Stimulated activated CD4-positive, alpha-beta T cell treated with anti-CD3 and anti-CD28 coated beads, Interleukin-12 subunit alpha, Interleukin-12 subunit beta, amount 100 ng/mL, for 4 hours (primary cell): ENCODE data around the gene FRMD6.
A peak's percentile ranks its signal among the peaks of the same experiment; 100 is the strongest.
"Not testable (repeated sequence)": the region's sequence is repeated elsewhere in the genome, so short reads cannot be mapped to it uniquely, and the experiment has no call there.

ENCODE experiments used
- DNase-seq: peaks from one replicate; pipeline ENCODE4 v3.0.0-alpha.2; 2020

The FRMD6 gene

GRCh38 chr14:51727526-51727925 lies 75.8 kb downstream of the FRMD6 start:
- DNase-seq, result no peak

- DNase-seq, result no peak
Measured at GRCh38 chr14:51730098-51730497, 78.4 kb downstream of the FRMD6 start.

- DNase-seq, result no peak
Measured at GRCh38 chr14:51730684-51731083, 79.0 kb downstream of the FRMD6 start.

- DNase-seq, result no peak
Measured at GRCh38 chr14:51732494-51733112, 80.9 kb downstream of the FRMD6 start.

GRCh38 chr14:51733147-51733546 lies 81.4 kb downstream of the FRMD6 start:
- no peak for DNase-seq

GRCh38 chr14:51735851-51736250 lies 84.1 kb downstream of the FRMD6 start:
- DNase-seq, result no peak

- no peak for DNase-seq
Measured at GRCh38 chr14:51738754-51739153, 87.0 kb downstream of the FRMD6 start.

GRCh38 chr14:51743588-51744000 lies 91.9 kb downstream of the FRMD6 start:
- DNase-seq, result no peak

- no peak for DNase-seq
Measured at GRCh38 chr14:51744372-51745130, 92.8 kb downstream of the FRMD6 start.

GRCh38 chr14:51746823-51747222 lies 95.1 kb downstream of the FRMD6 start:
- not testable (repeated sequence) for DNase-seq

GRCh38 chr14:51750542-51750941 lies 98.8 kb downstream of the FRMD6 start:
- DNase-seq, result no peak

- DNase-seq, result peak; percentile 14
Measured at GRCh38 chr14:51751611-51752345, 100.1 kb downstream of the FRMD6 start.

- DNase-seq, result not testable (repeated sequence)
Measured at GRCh38 chr14:51757756-51758155, 106.0 kb downstream of the FRMD6 start.

- DNase-seq, result no peak
Measured at GRCh38 chr14:51759950-51760349, 108.2 kb downstream of the FRMD6 start.

GRCh38 chr14:51765726-51766125 lies 114.0 kb downstream of the FRMD6 start:
- not testable (repeated sequence) for DNase-seq

GRCh38 chr14:51766586-51766985 lies 114.9 kb downstream of the FRMD6 start:
- not testable (repeated sequence) for DNase-seq

GRCh38 chr14:51769261-51769660 lies 117.6 kb downstream of the FRMD6 start:
- not testable (repeated sequence) for DNase-seq

GRCh38 chr14:51774209-51774608 lies 122.5 kb downstream of the FRMD6 start:
- no peak for DNase-seq

- peak; percentile 19 for DNase-seq
Measured at GRCh38 chr14:51776102-51776894, 124.6 kb downstream of the FRMD6 start.

GRCh38 chr14:51780006-51780692 lies 128.4 kb downstream of the FRMD6 start:
- DNase-seq, result peak; percentile 67
